Fibroblast of mammary gland (primary cell): ENCODE data around the gene PRSS36.
"Not testable (repeated sequence)": the region's sequence is repeated elsewhere in the genome, so short reads cannot be mapped to it uniquely, and the experiment has no call there.

ENCODE experiments used
- DNase-seq: peaks from one replicate; pipeline ENCODE4 v3.0.0-alpha.2; 2010; ENCODE audit warnings: low read depth
- H3K4me3 ChIP-seq: 2 replicates; pipeline ENCODE4 v1.5.1; 2011; ENCODE audit warnings: low read depth, mild to moderate bottlenecking, low read length, moderate library complexity; ENCODE audit not compliant: control insufficient read depth
- TF ChIP-seq, protein P1 (sequence below): conservative IDR thresholded peaks from 2 replicates; pipeline ENCODE4 v1.5.1; 2011; ENCODE audit warnings: low read depth, low read length, inconsistent platforms; ENCODE audit not compliant: control insufficient read depth, insufficient read depth

PRSS36 gene

GRCh38 chr16:31167315-31167714 is 17.4 kb upstream of the PRSS36 start:
- no peak for DNase-seq
- no peak overlapping the region for H3K4me3 ChIP-seq
- TF ChIP-seq, protein P1, sequence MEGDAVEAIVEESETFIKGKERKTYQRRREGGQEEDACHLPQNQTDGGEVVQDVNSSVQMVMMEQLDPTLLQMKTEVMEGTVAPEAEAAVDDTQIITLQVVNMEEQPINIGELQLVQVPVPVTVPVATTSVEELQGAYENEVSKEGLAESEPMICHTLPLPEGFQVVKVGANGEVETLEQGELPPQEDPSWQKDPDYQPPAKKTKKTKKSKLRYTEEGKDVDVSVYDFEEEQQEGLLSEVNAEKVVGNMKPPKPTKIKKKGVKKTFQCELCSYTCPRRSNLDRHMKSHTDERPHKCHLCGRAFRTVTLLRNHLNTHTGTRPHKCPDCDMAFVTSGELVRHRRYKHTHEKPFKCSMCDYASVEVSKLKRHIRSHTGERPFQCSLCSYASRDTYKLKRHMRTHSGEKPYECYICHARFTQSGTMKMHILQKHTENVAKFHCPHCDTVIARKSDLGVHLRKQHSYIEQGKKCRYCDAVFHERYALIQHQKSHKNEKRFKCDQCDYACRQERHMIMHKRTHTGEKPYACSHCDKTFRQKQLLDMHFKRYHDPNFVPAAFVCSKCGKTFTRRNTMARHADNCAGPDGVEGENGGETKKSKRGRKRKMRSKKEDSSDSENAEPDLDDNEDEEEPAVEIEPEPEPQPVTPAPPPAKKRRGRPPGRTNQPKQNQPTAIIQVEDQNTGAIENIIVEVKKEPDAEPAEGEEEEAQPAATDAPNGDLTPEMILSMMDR, result no peak

GRCh38 chr16:31157136-31157535 is 7.3 kb upstream of the PRSS36 start:
- TF ChIP-seq, protein P1, result no peak
- H3K4me3 ChIP-seq, result no peak overlapping the region
- no peak for DNase-seq

GRCh38 chr16:31150976-31151375 is 1.1 kb upstream of the PRSS36 start:
- H3K4me3 ChIP-seq, DNase-seq: not testable (repeated sequence)

DNA sequence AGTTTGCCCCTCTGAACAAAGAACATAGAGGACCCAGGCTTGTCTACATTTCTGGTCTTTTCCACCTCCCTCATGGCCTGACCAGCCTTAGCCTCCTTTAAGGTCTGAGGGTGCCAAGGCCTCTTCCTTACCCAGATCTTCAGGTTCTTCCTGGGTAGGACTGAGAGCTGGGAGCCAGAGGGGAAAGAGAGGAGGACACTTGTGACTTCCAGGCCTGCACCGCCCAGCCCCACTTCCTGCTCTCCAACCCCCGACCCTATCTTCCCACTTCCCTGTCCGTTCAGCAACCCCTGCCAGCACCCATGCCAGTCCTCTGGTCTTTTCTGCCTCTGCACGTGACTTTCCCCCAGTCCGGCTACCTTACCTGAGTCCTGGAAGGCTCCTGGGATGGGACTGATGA is 534 bp downstream of the PRSS36 start:
- TF ChIP-seq, protein P1, result no peak
- DNase-seq, result no peak
- no peak overlapping the region for H3K4me3 ChIP-seq

GRCh38 chr16:31148896-31149295 is 970 bp downstream of the PRSS36 start:
- no peak overlapping the region for H3K4me3 ChIP-seq
- TF ChIP-seq, protein P1, result no peak
- DNase-seq, result no peak

- TF ChIP-seq, protein P1, result no peak
- no peak for DNase-seq
- H3K4me3 ChIP-seq, result no peak overlapping the region
Measured at GRCh38 chr16:31148281-31148728, 1.6 kb downstream of the PRSS36 start.

DNA sequence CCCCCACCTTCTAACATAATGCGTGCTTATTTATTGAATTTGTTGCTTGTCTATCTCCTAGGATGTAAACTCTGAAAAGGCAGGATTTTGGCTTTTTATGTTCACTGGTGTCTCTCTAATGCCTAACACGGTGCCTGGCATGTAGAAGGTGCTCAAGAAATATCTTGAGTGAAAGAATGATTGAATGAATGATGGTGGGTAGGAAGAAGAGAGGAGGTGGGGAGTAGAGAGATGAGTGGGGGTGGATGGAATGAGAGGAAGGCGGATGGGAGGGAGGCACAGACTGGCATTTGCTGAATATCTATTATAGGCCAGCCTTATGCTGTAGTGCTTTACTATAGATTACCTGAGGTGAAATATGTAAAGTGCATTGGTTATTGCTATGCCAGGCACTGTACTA is 2.3 kb downstream of the PRSS36 start:
- no peak for DNase-seq
- no peak overlapping the region for H3K4me3 ChIP-seq
- TF ChIP-seq, protein P1, result no peak
